Glomerular visceral epithelial cell (primary cell): ENCODE results near the gene JAZF1.
A peak's percentile ranks its signal among the peaks of the same experiment; 100 is the strongest.

ENCODE experiments used
- DNase-seq: peaks from one replicate; pipeline ENCODE4 v3.0.0-alpha.2; 2016; ENCODE audit errors: extremely low spot score

The JAZF1 gene

GRCh38 chr7:27969346-27969745, 211.2 kb downstream of the JAZF1 start:
- DNase-seq, result no peak

GRCh38 chr7:27967639-27968038, 213.0 kb downstream of the JAZF1 start:
- DNase-seq, result no peak

- no peak for DNase-seq
Measured at GRCh38 chr7:27966219-27966780, 214.3 kb downstream of the JAZF1 start.

GRCh38 chr7:27965650-27966049, 214.9 kb downstream of the JAZF1 start:
- DNase-seq, result no peak

- DNase-seq, result no peak
Measured at GRCh38 chr7:27964820-27965219, 215.8 kb downstream of the JAZF1 start.

GRCh38 chr7:27963056-27963455, 217.5 kb downstream of the JAZF1 start:
- DNase-seq, result no peak

- DNase-seq, result no peak
Measured at GRCh38 chr7:27962273-27962672, 218.3 kb downstream of the JAZF1 start.

- DNase-seq, result peak; percentile 72
Measured at GRCh38 chr7:27961255-27961654, 219.3 kb downstream of the JAZF1 start.

- no peak for DNase-seq
Measured at GRCh38 chr7:27960415-27960814, 220.2 kb downstream of the JAZF1 start.

- no peak for DNase-seq
Measured at GRCh38 chr7:27958933-27959548, 221.6 kb downstream of the JAZF1 start.

GRCh38 chr7:27955596-27955995, 225.0 kb downstream of the JAZF1 start:
- no peak for DNase-seq

GRCh38 chr7:27955011-27955410, 225.6 kb downstream of the JAZF1 start:
- no peak for DNase-seq

GRCh38 chr7:27953777-27954176, 226.8 kb downstream of the JAZF1 start:
- DNase-seq, result no peak

- peak; percentile 12 for DNase-seq
Measured at GRCh38 chr7:27953361-27953760, 227.2 kb downstream of the JAZF1 start.

- DNase-seq, result no peak
Measured at GRCh38 chr7:27952456-27953285, 227.9 kb downstream of the JAZF1 start.

GRCh38 chr7:27950123-27950522, 230.5 kb downstream of the JAZF1 start:
- no peak for DNase-seq

GRCh38 chr7:27948861-27949260, 231.7 kb downstream of the JAZF1 start:
- DNase-seq, result no peak

- DNase-seq, result peak; percentile 20
Measured at GRCh38 chr7:27947586-27948278, 232.9 kb downstream of the JAZF1 start.

GRCh38 chr7:27946351-27946750, 234.2 kb downstream of the JAZF1 start:
- DNase-seq, result no peak

- no peak for DNase-seq
Measured at GRCh38 chr7:27945058-27945795, 235.4 kb downstream of the JAZF1 start.

- DNase-seq, result no peak
Measured at GRCh38 chr7:27944643-27945042, 236.0 kb downstream of the JAZF1 start.

GRCh38 chr7:27943241-27943640, 237.4 kb downstream of the JAZF1 start:
- DNase-seq, result no peak
